ENCODE results near the gene ABHD15.
A peak's percentile ranks its signal among the peaks of the same experiment; 100 is the strongest.

The ABHD15 gene

DNA sequence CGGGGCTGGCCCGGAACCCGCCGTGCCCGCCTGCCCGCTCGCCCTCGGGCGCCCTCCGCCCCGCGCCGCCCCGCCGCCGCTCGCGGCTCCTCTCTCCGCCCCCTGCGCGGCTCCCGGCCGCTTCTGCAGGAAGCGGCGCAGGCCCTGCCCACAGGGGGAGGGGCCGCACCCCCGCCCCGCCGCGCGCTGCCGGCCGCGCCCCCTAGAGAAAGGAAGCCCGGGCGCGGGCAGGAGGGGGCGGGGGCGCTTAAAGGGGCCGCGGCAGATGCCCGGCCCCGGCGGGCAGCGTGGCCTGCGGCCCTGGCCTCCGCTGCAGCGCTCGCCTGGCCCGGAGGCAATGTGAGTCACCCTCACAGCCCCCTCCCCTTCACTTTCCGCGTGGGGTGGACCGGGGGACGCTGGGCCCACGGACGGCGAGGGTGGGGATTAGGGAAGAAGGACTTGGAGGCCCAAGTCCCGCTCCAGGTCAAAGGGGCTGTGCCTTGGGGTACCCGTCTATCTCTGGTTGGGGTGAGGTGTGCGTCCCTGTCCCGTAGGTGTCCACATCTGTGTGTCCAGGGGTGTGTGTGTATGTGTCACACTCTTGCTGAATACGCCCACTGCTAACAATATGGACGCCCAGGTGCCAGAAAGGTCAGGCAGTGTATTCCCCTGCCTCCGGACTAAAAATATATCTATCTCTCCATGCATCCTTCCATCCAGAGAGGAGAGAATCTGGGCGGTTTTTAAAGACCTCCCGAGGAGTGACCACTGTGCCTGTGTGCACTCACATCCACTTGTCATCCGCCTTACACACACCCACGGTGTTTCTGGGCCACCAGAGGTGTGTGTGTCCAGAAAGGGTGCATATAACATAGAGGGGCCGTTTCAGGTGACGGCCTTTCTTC is 22.9 kb upstream of the ABHD15 start, which contains the start of gene GIT1:
Gene GIT1, minus strand, starts transcription at position 125 of the 887 bp plus-strand sequence. CDS start 270 bp downstream, outside the sequence.
- H3K4me3 ChIP-seq (ENCODE audit: low read depth, low read length) = peak within 1 kb of the TSS; percentile 85
- no peak for TF ChIP-seq CTCF (IDR thresholded peaks at IDR 0.05; ENCODE audit: borderline replicate concordance, insufficient read depth, low read depth, low read length)

DNA sequence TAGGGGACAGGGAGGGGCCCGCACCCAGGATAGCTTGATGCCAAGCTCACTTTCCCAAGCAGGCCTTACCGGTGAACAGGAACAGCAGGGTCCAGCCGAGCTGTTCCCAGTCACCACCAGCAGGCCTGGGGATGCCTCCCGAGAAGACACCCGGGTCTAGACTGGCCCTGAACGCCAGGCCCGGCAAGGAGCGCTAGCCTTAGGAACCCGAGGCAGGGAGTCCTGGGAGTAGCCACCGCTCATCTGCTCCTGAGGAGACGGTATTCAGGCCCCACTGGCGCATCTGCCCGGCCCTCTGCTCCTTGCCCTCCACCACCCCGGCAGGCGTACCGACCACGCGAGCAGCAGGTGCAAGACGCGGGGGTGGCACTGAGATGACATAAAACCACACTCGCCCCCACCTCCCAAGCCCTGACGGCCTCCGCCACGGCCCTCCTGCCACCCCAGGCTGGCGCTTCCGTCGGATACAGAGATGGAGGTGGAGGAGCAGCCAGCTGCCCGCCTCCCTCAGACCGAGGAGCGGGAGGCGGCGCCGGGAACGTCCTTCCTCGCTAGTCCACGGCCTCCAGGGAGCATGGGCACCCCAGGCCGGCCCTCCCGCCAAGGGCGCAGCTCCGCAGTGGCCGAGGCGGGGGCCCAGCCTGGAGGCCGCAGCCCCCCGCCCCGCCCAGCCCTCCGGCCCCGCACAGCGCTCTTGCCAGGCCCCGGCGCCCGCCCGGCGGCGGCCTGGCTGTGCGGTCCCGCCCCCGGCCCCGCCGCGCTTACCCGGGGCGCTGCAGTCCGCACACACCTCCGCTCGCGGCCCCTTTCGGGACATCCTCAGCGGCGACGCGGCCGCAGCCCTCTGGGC is 21.9 kb upstream of the ABHD15 start:
- no peak for TF ChIP-seq CTCF (IDR thresholded peaks at IDR 0.05; ENCODE audit: borderline replicate concordance, insufficient read depth, low read depth, low read length)
- peak overlapping the region; percentile 85 for H3K4me3 ChIP-seq (ENCODE audit: low read depth, low read length)

DNA sequence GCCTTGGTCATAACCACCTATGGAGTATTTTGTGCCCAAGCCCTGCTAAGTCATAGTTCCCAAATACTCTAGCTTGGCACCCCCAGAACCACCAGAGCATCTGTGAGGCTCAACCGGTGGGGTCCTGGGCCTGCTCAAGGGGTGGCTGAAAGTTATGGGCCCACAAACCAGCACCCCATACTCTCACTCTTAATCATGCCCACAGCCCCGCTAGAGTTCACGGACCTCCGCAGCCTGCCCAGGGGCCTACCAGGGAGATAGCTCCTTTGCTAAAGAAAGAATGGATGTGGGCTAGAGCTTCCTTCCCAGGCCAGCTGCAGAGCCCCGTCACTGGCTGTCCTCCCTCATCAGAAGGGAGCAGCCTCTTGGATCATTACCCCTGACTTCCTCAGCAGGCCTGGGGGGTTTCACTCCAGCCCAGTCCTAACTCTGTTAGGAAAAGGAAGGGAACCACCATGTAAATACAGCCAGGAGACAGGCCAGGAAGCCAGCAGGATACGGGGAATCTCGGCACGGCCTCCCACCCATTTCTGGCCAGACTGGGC is 21.3 kb upstream of the ABHD15 start:
- no peak for TF ChIP-seq CTCF (IDR thresholded peaks at IDR 0.05; ENCODE audit: borderline replicate concordance, insufficient read depth, low read depth, low read length)
- H3K4me3 ChIP-seq (ENCODE audit: low read depth, low read length) = peak overlapping the region; percentile 85

GRCh38 chr17:29587591-29587990 is 20.8 kb upstream of the ABHD15 start:
- H3K4me3 ChIP-seq (ENCODE audit: low read depth, low read length) = peak overlapping the region; percentile 85
- TF ChIP-seq CTCF (IDR thresholded peaks at IDR 0.05; ENCODE audit: borderline replicate concordance, insufficient read depth, low read depth, low read length) = no peak

GRCh38 chr17:29586676-29587469 is 20.0 kb upstream of the ABHD15 start:
- no peak for TF ChIP-seq CTCF (IDR thresholded peaks at IDR 0.05; ENCODE audit: borderline replicate concordance, insufficient read depth, low read depth, low read length)
- H3K4me3 ChIP-seq (ENCODE audit: low read depth, low read length) = no peak overlapping the region

- H3K4me3 ChIP-seq (ENCODE audit: low read depth, low read length) = no peak overlapping the region
- TF ChIP-seq CTCF (IDR thresholded peaks at IDR 0.05; ENCODE audit: borderline replicate concordance, insufficient read depth, low read depth, low read length) = peak; percentile 59
Measured at GRCh38 chr17:29585080-29585751, 18.4 kb upstream of the ABHD15 start.

Data from GM12875 (cell line).